Measurements from ENCODE around the gene TBC1D22A. TPM values are rescaled to one million over a fixed set of nuclear protein-coding genes. Genes with fewer than 3 reads are reported as not detected.

The TBC1D22A gene
- total and polyA plus RNA-seq, 2 donors, result 11.8 to 25.7 TPM

DNA sequence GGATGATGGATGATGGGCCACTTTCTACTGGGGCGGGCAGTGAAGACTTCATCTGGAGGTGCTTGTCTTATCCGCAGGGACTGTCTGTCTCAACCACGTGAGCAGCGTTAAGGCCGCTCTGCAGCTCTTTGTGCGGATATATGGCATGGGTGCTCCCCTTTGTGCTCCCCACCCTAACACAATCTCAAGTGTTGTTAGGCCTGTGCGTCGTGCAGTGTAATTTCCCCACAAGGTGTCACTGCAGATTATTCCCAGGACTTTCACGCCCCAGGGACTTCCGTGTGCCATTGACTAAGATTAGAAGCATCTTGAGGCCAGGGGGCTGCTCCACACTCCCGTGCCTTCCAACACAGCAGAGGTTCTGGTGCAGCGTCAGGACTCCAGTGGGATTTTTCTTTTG, 65.3 kb downstream of the TBC1D22A start:
- H3K27ac ChIP-seq (ENCODE audit: low read depth in 1 of 2, low read length in 1 of 2), result no peak overlapping the region
- H3K4me1 ChIP-seq (ENCODE audit: control insufficient read depth in 2 of 2, insufficient read depth in 2 of 2, low read length in 2 of 2), result peaks cover 0 to 18% of the 10 kb centered on the region in 2 donors
- H3K36me3 ChIP-seq (ENCODE audit: control insufficient read depth in 2 of 2, insufficient read depth in 2 of 2, low read length in 1 of 2), result peaks cover 17 to 22% of the 10 kb centered on the region in 2 donors
- no peak overlapping the region for H3K4me3 ChIP-seq (ENCODE audit: low read length in 2 of 2)
- no peaks in the 10 kb centered on the region for H3K9me3 ChIP-seq (ENCODE audit: control insufficient read depth in 2 of 2, insufficient read depth in 1 of 2, low read length in 1 of 2)
- H3K27me3 ChIP-seq (ENCODE audit: control insufficient read depth in 2 of 2, insufficient read depth in 1 of 2, low read length in 1 of 2), result no peaks in the 10 kb centered on the region
- 98% methylated on average over 12 of the region's 12 CpGs for WGBS
- DNase-seq (ENCODE audit: low read depth in 6 of 9, low spot score in 9 of 9), result no peak

DNA sequence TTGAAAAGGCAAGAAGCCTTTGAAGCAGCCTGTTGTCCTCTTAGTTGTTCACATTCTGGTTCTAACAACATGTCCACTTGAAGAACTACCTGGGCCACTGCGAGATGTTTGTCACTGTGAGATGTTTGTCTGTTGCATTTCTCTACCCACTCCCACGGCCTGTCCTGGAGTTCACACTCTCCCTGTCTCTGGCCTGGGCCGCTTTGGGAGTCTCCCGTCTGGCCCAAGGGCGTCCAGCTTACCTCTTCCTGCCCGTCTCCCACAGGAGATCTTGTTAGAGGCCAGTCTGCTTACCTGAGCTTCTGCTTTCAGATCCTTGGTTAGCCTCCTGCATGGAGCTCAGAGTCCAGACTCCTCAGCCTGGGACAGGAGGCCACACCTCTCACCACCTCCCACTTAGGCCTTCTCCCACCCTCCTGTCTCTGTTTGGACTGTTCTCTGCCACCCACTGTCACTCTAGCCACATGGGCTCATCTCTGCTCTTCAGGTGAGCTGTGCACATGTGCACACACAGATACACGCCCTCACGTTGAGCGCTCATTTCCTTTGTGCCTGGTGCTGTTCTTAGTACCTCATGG, 66.0 kb downstream of the TBC1D22A start:
- 97% methylated on average over 9 of the region's 9 CpGs for WGBS
- H3K36me3 ChIP-seq (ENCODE audit: control insufficient read depth in 2 of 2, insufficient read depth in 2 of 2, low read length in 1 of 2), result peaks cover 17 to 18% of the 10 kb centered on the region in 2 donors
- no peak for DNase-seq (ENCODE audit: low read depth in 6 of 9, low spot score in 9 of 9)
- no peaks in the 10 kb centered on the region for H3K9me3 ChIP-seq (ENCODE audit: control insufficient read depth in 2 of 2, insufficient read depth in 1 of 2, low read length in 1 of 2)
- H3K4me1 ChIP-seq (ENCODE audit: control insufficient read depth in 2 of 2, insufficient read depth in 2 of 2, low read length in 2 of 2), result peaks cover 0 to 18% of the 10 kb centered on the region in 2 donors
- peak overlapping the region in 1 of 2 donors; percentile 12 for H3K27ac ChIP-seq (ENCODE audit: low read depth in 1 of 2, low read length in 1 of 2)
- no peaks in the 10 kb centered on the region for H3K27me3 ChIP-seq (ENCODE audit: control insufficient read depth in 2 of 2, insufficient read depth in 1 of 2, low read length in 1 of 2)
- H3K4me3 ChIP-seq (ENCODE audit: low read length in 2 of 2), result no peak overlapping the region

DNA sequence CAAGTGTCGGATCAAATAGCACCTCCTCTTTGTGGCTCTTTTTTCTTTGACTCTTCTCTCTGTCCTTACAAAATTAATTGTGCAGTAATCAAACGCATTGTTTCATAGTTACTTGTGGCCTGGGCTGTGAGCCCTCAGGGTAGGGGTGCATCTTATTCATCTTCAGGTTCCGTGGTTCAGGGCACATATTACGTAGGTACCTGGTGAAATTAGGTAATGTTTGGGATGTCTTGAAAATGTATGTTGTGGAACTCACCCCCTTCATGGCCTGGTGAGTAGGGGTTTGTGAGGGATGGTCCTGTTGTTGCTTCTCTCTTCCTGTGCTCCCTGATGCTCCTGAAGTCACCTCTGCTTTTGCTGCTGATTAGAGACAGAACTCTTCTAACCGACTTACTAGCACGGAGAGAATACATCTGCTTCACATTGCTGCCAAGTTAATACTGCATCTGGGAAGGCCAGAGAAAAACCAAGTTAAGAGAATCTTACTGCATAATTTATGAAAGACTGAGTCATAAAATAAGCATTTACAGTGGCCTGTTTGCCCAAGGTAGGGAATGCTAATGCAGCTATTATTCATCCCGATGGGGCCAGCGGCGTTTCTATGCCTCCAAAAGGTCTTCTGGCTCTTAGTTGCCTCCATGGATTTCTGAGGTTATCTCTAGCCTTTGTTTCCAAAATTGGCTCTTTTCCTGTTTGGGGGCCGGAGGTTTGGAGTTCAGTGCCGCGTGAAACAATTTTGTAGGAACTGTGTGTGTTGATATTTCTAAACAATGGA, 66.9 kb downstream of the TBC1D22A start:
- 94% methylated on average over 12 of the region's 12 CpGs for WGBS
- Histone ChIP-seq H3K4me3 (ENCODE audit: low read length in 2 of 2) (no peak overlapping the region), H3K9me3 (ENCODE audit: control insufficient read depth in 2 of 2, insufficient read depth in 1 of 2, low read length in 1 of 2) (peaks cover under 1% of the 10 kb centered on the region in 2 donors), H3K27ac (ENCODE audit: low read depth in 1 of 2, low read length in 1 of 2) (peak overlapping the region in 1 of 2 donors; percentile 20), H3K27me3 (ENCODE audit: control insufficient read depth in 2 of 2, insufficient read depth in 1 of 2, low read length in 1 of 2) (no peaks in the 10 kb centered on the region), H3K4me1 (ENCODE audit: control insufficient read depth in 2 of 2, insufficient read depth in 2 of 2, low read length in 2 of 2) (peaks cover 0 to 20% of the 10 kb centered on the region in 2 donors), H3K36me3 (ENCODE audit: control insufficient read depth in 2 of 2, insufficient read depth in 2 of 2, low read length in 1 of 2) (peaks cover 14 to 17% of the 10 kb centered on the region in 2 donors)
- DNase-seq (ENCODE audit: low read depth in 6 of 9, low spot score in 9 of 9), result no peak

DNA sequence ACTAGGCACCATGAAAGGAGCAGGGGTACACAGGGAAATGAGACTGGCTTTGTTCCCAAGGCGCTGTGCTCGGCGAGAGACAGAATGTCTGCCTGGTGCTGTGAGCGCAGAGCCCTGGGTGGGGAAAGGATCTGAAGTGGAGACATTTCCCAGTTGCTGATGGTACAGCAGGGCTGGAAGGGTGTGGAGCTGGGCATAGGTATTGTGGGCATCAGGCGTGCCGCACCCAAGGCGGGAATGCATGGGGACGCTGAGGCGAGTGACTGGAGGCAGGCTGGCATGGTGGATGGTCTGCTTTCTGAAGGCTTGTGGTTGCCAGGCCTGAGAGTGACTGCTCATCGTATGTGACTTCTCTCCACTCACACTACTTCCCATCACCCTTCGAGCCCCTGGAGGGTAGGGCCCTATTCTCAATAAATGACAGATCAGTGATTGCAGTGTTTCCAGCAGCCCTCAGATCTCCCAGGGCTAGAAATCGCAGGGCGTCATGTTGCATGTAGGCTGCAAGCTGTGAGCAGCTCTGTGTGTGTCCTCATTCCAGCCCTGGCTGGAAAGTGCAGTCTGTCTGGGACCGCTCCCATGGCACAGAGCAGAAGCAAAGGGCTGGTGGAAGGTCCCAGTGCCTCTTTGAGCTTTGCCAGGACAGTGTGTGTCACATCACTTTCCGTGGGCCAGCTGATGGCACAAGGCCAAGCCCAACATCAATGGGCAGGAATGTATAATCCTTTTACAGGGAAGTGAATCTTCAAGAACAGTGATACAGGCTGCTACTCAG, 67.7 kb downstream of the TBC1D22A start:
- 96% methylated on average over 15 of the region's 15 CpGs for WGBS
- no peak overlapping the region for H3K4me3 ChIP-seq (ENCODE audit: low read length in 2 of 2)
- H3K27ac ChIP-seq (ENCODE audit: low read depth in 1 of 2, low read length in 1 of 2), result peak overlapping the region in 1 of 2 donors; percentile 20
- peaks cover 2 to 5% of the 10 kb centered on the region in 2 donors for H3K9me3 ChIP-seq (ENCODE audit: control insufficient read depth in 2 of 2, insufficient read depth in 1 of 2, low read length in 1 of 2)
- peaks cover 0 to 23% of the 10 kb centered on the region in 2 donors for H3K4me1 ChIP-seq (ENCODE audit: control insufficient read depth in 2 of 2, insufficient read depth in 2 of 2, low read length in 2 of 2)
- peaks cover 17 to 18% of the 10 kb centered on the region in 2 donors for H3K36me3 ChIP-seq (ENCODE audit: control insufficient read depth in 2 of 2, insufficient read depth in 2 of 2, low read length in 1 of 2)
- H3K27me3 ChIP-seq (ENCODE audit: control insufficient read depth in 2 of 2, insufficient read depth in 1 of 2, low read length in 1 of 2), result no peaks in the 10 kb centered on the region
- DNase-seq (ENCODE audit: low read depth in 6 of 9, low spot score in 9 of 9), result no peak

DNA sequence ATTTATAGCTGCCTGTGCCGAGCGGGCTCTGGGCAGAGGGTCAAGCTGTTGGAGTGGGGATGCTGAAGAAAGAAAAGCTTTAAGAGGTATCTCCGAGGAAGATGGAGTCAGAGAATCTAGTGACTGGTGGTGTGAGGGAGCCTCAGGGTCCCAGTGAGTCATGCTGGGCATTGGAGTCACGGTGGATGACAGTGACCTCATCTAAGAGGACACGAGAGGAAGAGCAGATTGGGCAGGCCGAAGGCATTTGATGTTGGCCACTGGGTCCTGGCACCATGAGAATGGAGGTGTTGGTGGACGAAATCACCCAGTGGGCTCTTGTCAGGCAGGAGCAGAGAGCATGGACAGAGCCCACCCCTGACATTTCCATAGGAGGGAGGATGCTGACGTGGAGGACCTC, 68.4 kb downstream of the TBC1D22A start:
- peaks cover 0 to 23% of the 10 kb centered on the region in 2 donors for H3K4me1 ChIP-seq (ENCODE audit: control insufficient read depth in 2 of 2, insufficient read depth in 2 of 2, low read length in 2 of 2)
- WGBS, result 97% methylated on average over 8 of the region's 8 CpGs
- H3K27me3 ChIP-seq (ENCODE audit: control insufficient read depth in 2 of 2, insufficient read depth in 1 of 2, low read length in 1 of 2), result no peaks in the 10 kb centered on the region
- no peak overlapping the region for H3K4me3 ChIP-seq (ENCODE audit: low read length in 2 of 2)
- peaks cover 2 to 5% of the 10 kb centered on the region in 2 donors for H3K9me3 ChIP-seq (ENCODE audit: control insufficient read depth in 2 of 2, insufficient read depth in 1 of 2, low read length in 1 of 2)
- H3K36me3 ChIP-seq (ENCODE audit: control insufficient read depth in 2 of 2, insufficient read depth in 2 of 2, low read length in 1 of 2), result peaks cover 17 to 18% of the 10 kb centered on the region in 2 donors
- H3K27ac ChIP-seq (ENCODE audit: low read depth in 1 of 2, low read length in 1 of 2), result no peak overlapping the region
- no peak for DNase-seq (ENCODE audit: low read depth in 6 of 9, low spot score in 9 of 9)

DNA sequence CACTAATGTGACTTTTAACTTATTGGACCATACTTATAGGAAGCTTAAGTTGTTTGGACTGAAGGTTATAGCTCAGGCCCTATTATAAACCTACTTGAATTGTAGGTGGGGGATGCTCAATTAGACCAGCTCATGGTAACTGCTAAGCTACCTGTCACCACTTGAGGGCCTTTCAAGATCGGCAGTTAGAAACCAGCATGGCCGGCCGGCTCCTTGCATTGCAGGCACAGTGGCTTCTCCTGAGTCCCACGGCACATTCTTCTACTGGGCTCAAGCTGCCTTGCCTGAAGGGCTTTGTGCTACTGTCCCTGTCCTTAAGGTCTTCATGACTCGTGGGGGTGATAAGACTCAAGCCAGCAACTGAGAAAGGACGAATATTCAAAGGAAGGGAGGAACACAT, 70.8 kb downstream of the TBC1D22A start:
- WGBS, result 96% methylated on average over 6 of the region's 6 CpGs
- Histone ChIP-seq H3K9me3 (ENCODE audit: control insufficient read depth in 2 of 2, insufficient read depth in 1 of 2, low read length in 1 of 2) (peaks cover 2 to 5% of the 10 kb centered on the region in 2 donors), H3K4me1 (ENCODE audit: control insufficient read depth in 2 of 2, insufficient read depth in 2 of 2, low read length in 2 of 2) (peaks cover 0 to 23% of the 10 kb centered on the region in 2 donors), H3K4me3 (ENCODE audit: low read length in 2 of 2) (no peak overlapping the region), H3K27me3 (ENCODE audit: control insufficient read depth in 2 of 2, insufficient read depth in 1 of 2, low read length in 1 of 2) (no peaks in the 10 kb centered on the region), H3K27ac (ENCODE audit: low read depth in 1 of 2, low read length in 1 of 2) (no peak overlapping the region), H3K36me3 (ENCODE audit: control insufficient read depth in 2 of 2, insufficient read depth in 2 of 2, low read length in 1 of 2) (peaks cover 8% of the 10 kb centered on the region in 2 donors)
- DNase-seq (ENCODE audit: low read depth in 6 of 9, low spot score in 9 of 9), result peak in 2 of 9 donors; percentile 14 to 41

DNA sequence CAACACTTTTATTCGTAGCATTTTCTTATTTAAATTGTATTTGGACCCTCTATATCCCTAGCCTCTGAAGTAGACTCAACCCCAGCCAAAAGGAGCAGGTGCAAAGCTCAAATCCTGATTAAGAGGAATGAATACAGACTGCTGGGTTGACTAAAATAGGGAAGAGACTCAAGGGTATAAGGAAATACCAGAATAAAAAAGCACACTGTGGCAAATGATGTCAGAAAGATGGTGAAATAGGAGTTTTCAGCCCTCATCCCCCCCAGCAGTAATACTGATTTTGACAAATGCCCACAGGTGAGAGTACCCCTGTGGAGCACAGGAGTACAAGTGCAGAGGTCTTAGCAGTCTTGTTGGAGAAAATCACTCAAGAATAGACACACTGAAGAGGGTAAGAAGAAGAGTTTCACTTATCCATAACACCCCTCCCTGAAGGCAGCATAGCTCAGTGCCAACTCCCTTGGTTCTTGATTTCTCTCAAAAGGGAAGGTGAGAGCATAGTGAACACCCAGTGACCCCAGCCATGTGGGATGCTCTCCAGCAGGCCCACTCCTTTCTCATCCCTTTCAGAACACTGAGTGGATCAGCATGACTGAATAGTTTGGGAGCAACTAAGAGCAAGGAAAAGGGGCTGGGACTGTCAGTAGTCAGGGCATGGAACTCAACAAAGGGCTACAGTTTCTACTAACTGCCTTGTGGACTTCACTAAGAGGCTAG, 71.7 kb downstream of the TBC1D22A start:
- Histone ChIP-seq H3K4me1 (ENCODE audit: control insufficient read depth in 2 of 2, insufficient read depth in 2 of 2, low read length in 2 of 2) (peaks cover 0 to 20% of the 10 kb centered on the region in 2 donors), H3K4me3 (ENCODE audit: low read length in 2 of 2) (no peak overlapping the region), H3K27me3 (ENCODE audit: control insufficient read depth in 2 of 2, insufficient read depth in 1 of 2, low read length in 1 of 2) (no peaks in the 10 kb centered on the region), H3K36me3 (ENCODE audit: control insufficient read depth in 2 of 2, insufficient read depth in 2 of 2, low read length in 1 of 2) (peaks cover 8% of the 10 kb centered on the region in 2 donors), H3K27ac (ENCODE audit: low read depth in 1 of 2, low read length in 1 of 2) (no peak overlapping the region), H3K9me3 (ENCODE audit: control insufficient read depth in 2 of 2, insufficient read depth in 1 of 2, low read length in 1 of 2) (peaks cover 2 to 5% of the 10 kb centered on the region in 2 donors)
- WGBS, result 98% methylated on average over 1 of the region's 1 CpG
- no peak for DNase-seq (ENCODE audit: low read depth in 6 of 9, low spot score in 9 of 9)

DNA sequence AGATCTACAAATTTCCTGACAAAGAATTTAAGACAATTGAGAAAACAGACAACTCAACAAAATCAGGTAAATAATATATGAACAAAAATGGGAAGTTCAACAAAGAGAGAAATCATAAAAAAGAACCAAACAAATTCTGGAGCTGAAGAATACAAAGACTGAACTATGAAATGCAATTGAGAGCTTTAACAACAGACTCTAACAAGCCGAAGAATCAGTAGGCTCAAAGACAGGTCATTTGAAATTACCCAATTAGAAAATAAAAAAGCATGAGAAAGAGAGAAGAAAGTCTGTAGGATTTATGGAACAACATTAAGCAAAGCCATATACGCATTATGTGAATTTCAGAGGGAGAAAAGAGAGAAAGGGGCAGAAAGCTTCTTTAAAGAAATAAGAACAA, 72.8 kb downstream of the TBC1D22A start:
- peaks cover 2 to 5% of the 10 kb centered on the region in 2 donors for H3K9me3 ChIP-seq (ENCODE audit: control insufficient read depth in 2 of 2, insufficient read depth in 1 of 2, low read length in 1 of 2)
- H3K36me3 ChIP-seq (ENCODE audit: control insufficient read depth in 2 of 2, insufficient read depth in 2 of 2, low read length in 1 of 2), result peaks cover 4% of the 10 kb centered on the region in 2 donors
- WGBS, result over 99% methylated on average over 2 of the region's 2 CpGs
- DNase-seq (ENCODE audit: low read depth in 6 of 9, low spot score in 9 of 9), result no peak
- H3K27ac ChIP-seq (ENCODE audit: low read depth in 1 of 2, low read length in 1 of 2), result no peak overlapping the region
- peaks cover 0 to 12% of the 10 kb centered on the region in 2 donors for H3K4me1 ChIP-seq (ENCODE audit: control insufficient read depth in 2 of 2, insufficient read depth in 2 of 2, low read length in 2 of 2)
- no peaks in the 10 kb centered on the region for H3K27me3 ChIP-seq (ENCODE audit: control insufficient read depth in 2 of 2, insufficient read depth in 1 of 2, low read length in 1 of 2)
- no peak overlapping the region for H3K4me3 ChIP-seq (ENCODE audit: low read length in 2 of 2)
